ENCODE data around the gene POMC. TPM values are rescaled to one million over a fixed set of nuclear protein-coding genes. Genes with fewer than 3 reads are reported as not detected.
A peak's percentile ranks its signal among the peaks of the same experiment; 100 is the strongest.
"Not testable (repeated sequence)": the region's sequence is repeated elsewhere in the genome, so short reads cannot be mapped to it uniquely, and the experiment has no call there.

The POMC gene
- total and polyA plus RNA-seq, 7 experiments from 2014 or later, result 3.5 to 10.1 (median 4.3) TPM

DNA sequence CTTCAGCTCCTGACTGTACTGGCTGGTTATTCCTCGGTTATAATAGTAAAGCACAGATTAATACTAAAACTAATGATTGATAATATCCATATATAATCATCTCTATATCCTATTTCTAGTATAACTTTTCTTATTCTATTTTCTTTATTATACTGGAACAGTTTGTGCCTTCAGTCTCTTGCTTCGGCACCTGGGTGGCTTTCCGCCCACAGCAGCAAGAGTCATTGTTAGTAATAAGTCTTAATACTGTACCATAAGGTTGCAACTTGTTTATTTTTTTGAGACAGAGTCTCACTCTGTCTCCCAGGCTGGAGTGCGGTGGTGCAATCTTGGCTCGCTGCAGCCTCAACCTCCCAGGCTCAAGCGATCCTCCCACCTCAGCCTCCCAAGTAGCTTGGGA lies 42.5 kb upstream of the POMC start:
- H3K27me3 Mint-ChIP-seq; H3K4me3 ChIP-seq (ENCODE audit: low read length); H3K36me3 ChIP-seq (ENCODE audit: control insufficient read depth in 2 of 3, insufficient read depth in 3 of 3, low read length in 3 of 3); H3K27ac ChIP-seq (ENCODE audit: low read depth, low read length); H3K9me3 Mint-ChIP-seq; CTCF ChIA-PET; H3K9me3 ChIP-seq (ENCODE audit: control insufficient read depth in 2 of 3, low read length in 3 of 3); H3K27me3 ChIP-seq (ENCODE audit: control insufficient read depth in 2 of 2, insufficient read depth in 2 of 2, low read length in 2 of 2); ATAC-seq; DNase-seq; H3K36me3 Mint-ChIP-seq: not testable (repeated sequence)
- H3K27ac Mint-ChIP-seq, result peak overlapping the region in 7 of 9 donors; percentile 15 to 71 (median 49)
- POLR2A ChIA-PET, result interaction anchor here (1.1 kb wide), 1 partner anchor 66 kb away, joined by 3 read pairs; no protein-coding TSS in a partner anchor
- H3K4me1 ChIP-seq (ENCODE audit: control insufficient read depth in 2 of 2, insufficient read depth in 2 of 2, low read length in 2 of 2), result peaks cover 0 to 13% of the 10 kb centered on the region in 2 donors
- peak overlapping the region in 6 of 10 donors; percentile 43 to 78 (median 46) for H3K4me3 Mint-ChIP-seq
- intact Hi-C loops (cut with micrococcal nuclease), result loop anchor here in 1 of 2 donors (2.0 to 10.0 kb wide), 2 partner anchors 14 to 166 kb away; partner anchors contain the start of gene EFR3B
- peaks cover 17 to 65% (median 37%) of the 10 kb centered on the region in 7 donors for H3K4me1 Mint-ChIP-seq

DNA sequence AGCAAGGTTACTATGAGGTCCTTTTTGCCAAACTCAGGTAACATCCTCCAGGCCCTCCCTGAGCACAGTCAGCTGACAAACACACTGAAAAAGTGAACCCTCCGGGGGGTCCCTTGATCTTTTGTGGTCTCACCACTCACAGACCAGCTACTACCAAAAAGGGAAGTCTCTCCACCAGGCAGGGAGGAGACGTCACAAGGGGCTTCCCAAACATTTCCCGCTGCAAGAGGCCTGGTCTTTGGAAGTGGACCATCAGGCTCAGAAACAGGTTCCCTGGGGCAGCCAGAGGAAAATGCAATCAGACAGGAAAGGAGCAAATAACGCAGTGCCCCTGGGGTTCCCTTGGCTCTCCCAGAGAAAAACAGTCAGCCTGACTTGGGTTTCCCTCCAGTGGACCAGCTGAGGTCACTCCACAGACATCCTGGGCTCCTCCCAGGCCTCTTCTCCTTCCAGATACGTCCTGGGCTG lies 38.7 kb upstream of the POMC start:
- no peaks in the 10 kb centered on the region for H3K27me3 ChIP-seq (ENCODE audit: control insufficient read depth in 2 of 2, insufficient read depth in 2 of 2, low read length in 2 of 2)
- H3K27ac ChIP-seq (ENCODE audit: low read depth, low read length), result no peak overlapping the region
- H3K4me1 ChIP-seq (ENCODE audit: control insufficient read depth in 2 of 2, insufficient read depth in 2 of 2, low read length in 2 of 2), result peaks cover 0 to 13% of the 10 kb centered on the region in 2 donors
- no peaks in the 10 kb centered on the region for H3K9me3 ChIP-seq (ENCODE audit: control insufficient read depth in 2 of 3, low read length in 3 of 3)
- no peaks in the 10 kb centered on the region for H3K36me3 ChIP-seq (ENCODE audit: control insufficient read depth in 2 of 3, insufficient read depth in 3 of 3, low read length in 3 of 3)
- ATAC-seq (peak; percentile 34), DNase-seq (no peak)
- POLR2A ChIA-PET, result interaction anchor here (1.1 to 2.3 kb wide), 2 partner anchors 10 to 35 kb away, joined by 3 to 13 read pairs; no protein-coding TSS in a partner anchor
- Mint-ChIP-seq H3K4me1 (peaks cover 18 to 52% (median 29%) of the 10 kb centered on the region in 7 donors), H3K9me3 (no peaks in the 10 kb centered on the region), H3K36me3 (no peaks in the 10 kb centered on the region), H3K4me3 (no peak overlapping the region), H3K27me3 (no peaks in the 10 kb centered on the region), H3K27ac (peak overlapping the region in 2 of 9 donors; percentile 53 to 58)
- CTCF ChIA-PET, result interaction anchor here (0.9 kb wide), 1 partner anchor 10 kb away, joined by 3 read pairs; no protein-coding TSS in a partner anchor
- H3K4me3 ChIP-seq (ENCODE audit: low read length), result no peak overlapping the region
- intact Hi-C loops (cut with micrococcal nuclease), result no loop called here

DNA sequence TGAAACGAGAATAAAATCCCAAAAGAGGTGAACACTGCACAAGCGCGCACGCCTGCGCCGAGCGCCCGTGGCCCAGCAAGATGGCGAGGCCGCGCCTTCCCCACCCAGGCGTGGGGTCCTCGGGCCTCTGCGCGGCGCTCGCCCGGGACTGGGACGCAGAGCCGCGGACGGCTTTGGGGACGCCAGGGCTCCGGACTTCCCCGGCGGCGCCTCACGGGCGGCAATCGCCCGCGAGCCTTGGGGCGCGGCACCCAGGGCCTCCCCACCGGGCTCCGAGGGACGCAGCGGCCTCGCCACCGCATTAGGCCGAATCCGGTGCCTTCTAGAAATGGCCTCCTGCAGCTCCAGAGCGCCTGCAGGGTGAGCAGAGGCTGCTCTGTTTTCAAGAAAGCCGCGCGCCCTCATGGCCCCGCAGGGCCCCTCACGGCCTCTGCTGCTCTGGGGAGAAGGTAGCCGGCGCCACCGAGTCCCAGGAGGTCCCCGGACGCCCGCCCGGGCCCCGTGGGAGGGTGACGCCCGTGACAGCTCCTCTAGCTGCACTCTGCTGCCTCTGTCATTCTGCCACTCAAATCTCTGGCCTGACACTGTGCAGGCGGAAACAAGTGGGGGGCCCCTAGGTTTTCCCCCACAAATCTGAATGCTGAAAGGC lies 35.9 kb upstream of the POMC start:
- no peaks in the 10 kb centered on the region for H3K9me3 ChIP-seq (ENCODE audit: control insufficient read depth in 2 of 3, low read length in 3 of 3)
- CTCF ChIA-PET, result no interaction called here
- no peaks in the 10 kb centered on the region for H3K27me3 Mint-ChIP-seq

DNA sequence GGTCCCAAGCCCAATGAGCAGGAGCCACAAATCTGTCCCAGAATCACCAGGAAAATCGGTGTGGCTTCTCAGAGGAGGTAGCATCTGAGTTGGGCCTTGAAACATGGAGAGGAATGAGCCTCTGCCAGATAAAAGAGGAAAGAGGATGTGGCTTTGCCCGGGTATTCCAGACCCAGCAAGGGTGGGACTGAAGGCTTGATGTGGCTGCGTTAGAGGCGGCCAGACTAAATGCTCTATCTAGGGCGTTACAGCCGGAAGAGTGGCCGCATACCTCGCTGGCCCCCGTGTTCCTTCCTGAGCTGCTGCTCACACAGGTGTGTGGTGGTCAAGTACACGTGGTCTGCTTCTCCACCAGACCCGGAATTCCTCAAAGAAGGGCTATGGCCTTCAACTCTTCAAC lies 33.9 kb upstream of the POMC start:
- ChIA-PET CTCF (no interaction called here), POLR2A (no interaction called here)
- Mint-ChIP-seq H3K27ac (no peak overlapping the region), H3K9me3 (no peaks in the 10 kb centered on the region), H3K4me1 (peaks cover 6 to 21% (median 15%) of the 10 kb centered on the region in 7 donors), H3K27me3 (peaks cover 0 to 15% (median 0%) of the 10 kb centered on the region in 5 donors), H3K36me3 (no peaks in the 10 kb centered on the region), H3K4me3 (peak overlapping the region in 5 of 10 donors; percentile 5 to 44 (median 31))
- DNase-seq (no peak), ATAC-seq (peak; percentile 27)
- H3K9me3 ChIP-seq (ENCODE audit: control insufficient read depth in 2 of 3, low read length in 3 of 3), result no peaks in the 10 kb centered on the region
- intact Hi-C loops (cut with micrococcal nuclease), result no loop called here
- no peaks in the 10 kb centered on the region for H3K27me3 ChIP-seq (ENCODE audit: control insufficient read depth in 2 of 2, insufficient read depth in 2 of 2, low read length in 2 of 2)
- no peaks in the 10 kb centered on the region for H3K36me3 ChIP-seq (ENCODE audit: control insufficient read depth in 2 of 3, insufficient read depth in 3 of 3, low read length in 3 of 3)
- peaks cover 0 to 7% of the 10 kb centered on the region in 2 donors for H3K4me1 ChIP-seq (ENCODE audit: control insufficient read depth in 2 of 2, insufficient read depth in 2 of 2, low read length in 2 of 2)
- no peak overlapping the region for H3K27ac ChIP-seq (ENCODE audit: low read depth, low read length)
- H3K4me3 ChIP-seq (ENCODE audit: low read length), result no peak overlapping the region

More for the DNA sequence above, 35.9 kb upstream of the POMC start:
- Histone ChIP-seq H3K27me3 (ENCODE audit: control insufficient read depth in 2 of 2, insufficient read depth in 2 of 2, low read length in 2 of 2) (no peaks in the 10 kb centered on the region), H3K27ac (ENCODE audit: low read depth, low read length) (no peak overlapping the region), H3K36me3 (ENCODE audit: control insufficient read depth in 2 of 3, insufficient read depth in 3 of 3, low read length in 3 of 3) (no peaks in the 10 kb centered on the region), H3K4me3 (ENCODE audit: low read length) (no peak overlapping the region), H3K4me1 (ENCODE audit: control insufficient read depth in 2 of 2, insufficient read depth in 2 of 2, low read length in 2 of 2) (peaks cover 0 to 7% of the 10 kb centered on the region in 2 donors)
- POLR2A ChIA-PET, result no interaction called here
- intact Hi-C loops (cut with micrococcal nuclease), result no loop called here
- peak; percentile 58 for ATAC-seq
- Mint-ChIP-seq H3K9me3 (no peaks in the 10 kb centered on the region), H3K36me3 (no peaks in the 10 kb centered on the region), H3K4me1 (peaks cover 9 to 36% (median 17%) of the 10 kb centered on the region in 7 donors), H3K4me3 (no peak overlapping the region), H3K27ac (no peak overlapping the region)
- no peak for DNase-seq

DNA sequence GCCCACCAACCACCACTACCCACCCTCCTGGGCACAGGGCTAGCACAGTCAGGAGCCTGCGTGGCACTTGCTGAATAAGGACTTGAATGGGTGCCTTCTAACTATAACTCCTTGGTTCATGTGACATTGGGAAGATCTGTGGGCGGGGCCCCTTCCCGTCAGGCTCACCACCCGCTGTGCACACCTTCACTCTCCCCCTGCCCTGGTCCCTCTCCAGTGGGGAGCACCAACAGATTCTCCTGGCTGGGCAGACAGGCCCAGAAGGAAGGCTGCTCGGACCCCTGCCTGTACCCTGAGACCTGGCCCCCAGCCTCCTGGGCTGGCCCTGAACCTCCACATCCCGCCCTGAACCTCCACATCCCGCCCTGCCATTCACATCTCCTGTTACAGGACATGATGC lies 33.4 kb upstream of the POMC start:
- H3K4me3 Mint-ChIP-seq, result peak overlapping the region in 2 of 10 donors; percentile 5 to 44
- CTCF ChIA-PET, result interaction anchor here (0.6 kb wide), 1 partner anchor 970 kb away, joined by 3 read pairs; no protein-coding TSS in a partner anchor
- peaks cover 1 to 16% (median 15%) of the 10 kb centered on the region in 7 donors for H3K4me1 Mint-ChIP-seq
- no peaks in the 10 kb centered on the region for H3K9me3 Mint-ChIP-seq
- H3K27me3 Mint-ChIP-seq, result peaks cover 0 to 16% (median 0%) of the 10 kb centered on the region in 5 donors
- no peak overlapping the region for H3K27ac ChIP-seq (ENCODE audit: low read depth, low read length)
- POLR2A ChIA-PET, result no interaction called here
- DNase-seq (no peak), ATAC-seq (no peak)
- H3K36me3 ChIP-seq (ENCODE audit: control insufficient read depth in 2 of 3, insufficient read depth in 3 of 3, low read length in 3 of 3), result no peaks in the 10 kb centered on the region
- H3K4me3 ChIP-seq (ENCODE audit: low read length), result no peak overlapping the region
- H3K27ac Mint-ChIP-seq, result no peak overlapping the region
- H3K36me3 Mint-ChIP-seq, result no peaks in the 10 kb centered on the region
- H3K4me1 ChIP-seq (ENCODE audit: control insufficient read depth in 2 of 2, insufficient read depth in 2 of 2, low read length in 2 of 2), result peaks cover 0 to 7% of the 10 kb centered on the region in 2 donors
- H3K9me3 ChIP-seq (ENCODE audit: control insufficient read depth in 2 of 3, low read length in 3 of 3), result no peaks in the 10 kb centered on the region
- H3K27me3 ChIP-seq (ENCODE audit: control insufficient read depth in 2 of 2, insufficient read depth in 2 of 2, low read length in 2 of 2), result no peaks in the 10 kb centered on the region
- intact Hi-C loops (cut with micrococcal nuclease), result no loop called here

DNA sequence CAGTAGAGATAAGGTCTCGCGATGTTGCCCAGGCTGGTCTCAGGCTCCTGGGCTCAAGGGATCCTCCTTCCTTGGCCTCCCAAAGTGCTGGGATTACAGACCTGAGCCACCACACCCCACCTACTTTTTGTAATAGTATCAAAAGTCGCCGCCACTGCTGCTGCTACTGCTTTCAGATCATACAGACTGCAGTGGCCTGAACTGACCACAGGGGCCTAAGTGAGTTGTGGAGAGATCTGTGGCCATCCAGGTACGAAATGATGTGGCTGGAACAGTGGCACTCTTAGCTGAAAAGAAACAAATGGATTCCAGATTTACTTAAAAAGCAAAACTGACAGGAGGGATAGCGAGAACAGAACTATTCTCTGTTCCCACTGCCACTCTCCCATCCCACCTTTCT lies 32.9 kb upstream of the POMC start:
- Histone ChIP-seq H3K36me3 (ENCODE audit: control insufficient read depth in 2 of 3, insufficient read depth in 3 of 3, low read length in 3 of 3) (no peaks in the 10 kb centered on the region), H3K4me1 (ENCODE audit: control insufficient read depth in 2 of 2, insufficient read depth in 2 of 2, low read length in 2 of 2) (peaks cover 0 to 7% of the 10 kb centered on the region in 2 donors), H3K27me3 (ENCODE audit: control insufficient read depth in 2 of 2, insufficient read depth in 2 of 2, low read length in 2 of 2) (no peaks in the 10 kb centered on the region), H3K27ac (ENCODE audit: low read depth, low read length) (no peak overlapping the region), H3K4me3 (ENCODE audit: low read length) (no peak overlapping the region), H3K9me3 (ENCODE audit: control insufficient read depth in 2 of 3, low read length in 3 of 3) (no peaks in the 10 kb centered on the region)
- ChIA-PET CTCF (interaction anchor here (0.6 kb wide), 1 partner anchor 970 kb away, joined by 3 read pairs; no protein-coding TSS in a partner anchor), POLR2A (no interaction called here)
- intact Hi-C loops (cut with micrococcal nuclease), result no loop called here
- Mint-ChIP-seq H3K4me3 (no peak overlapping the region), H3K27me3 (peaks cover 0 to 18% (median 0%) of the 10 kb centered on the region in 5 donors), H3K9me3 (no peaks in the 10 kb centered on the region), H3K27ac (peak overlapping the region in 1 of 9 donors; percentile 33), H3K36me3 (no peaks in the 10 kb centered on the region), H3K4me1 (peaks cover under 1 to 17% (median 14%) of the 10 kb centered on the region in 7 donors)
- DNase-seq (no peak), ATAC-seq (no peak)
